BE2C (cell line): ENCODE results near the gene NEMP2.

Experiments
- DNase-seq: peaks from one replicate; pipeline ENCODE4 v3.0.0-alpha.2; 2020
- H3K27me3 ChIP-seq: fragments of 250-450 bp; sonication (Bioruptor Pico); 2 replicates; pipeline ENCODE4 v1.5.1; 2020; ENCODE audit warnings: mild to moderate bottlenecking
- H3K36me3 ChIP-seq: fragments of 250-450 bp; sonication (Bioruptor Pico); 2 replicates; pipeline ENCODE4 v1.5.1; 2020; ENCODE audit warnings: mild to moderate bottlenecking
- H3K4me1 ChIP-seq: fragments of 250-450 bp; sonication (Bioruptor Pico); 2 replicates; pipeline ENCODE4 v1.5.1; 2020
- H3K4me3 ChIP-seq: 2 replicates; pipeline ENCODE4 v1.5.1; 2011; ENCODE audit warnings: low read depth, low read length
- H3K9me3 ChIP-seq: fragments of 250-450 bp; sonication (Bioruptor Pico); 2 replicates; pipeline ENCODE4 v1.5.1; 2020
- CTCF ChIP-seq: IDR thresholded peaks from 2 replicates; pipeline ENCODE4 v1.5.1; 2012; ENCODE audit warnings: mild to moderate bottlenecking, low read depth, low read length

Gene NEMP2

GRCh38 chr2:190579058-190579410, 44.5 kb upstream of the NEMP2 start:
- H3K4me3 ChIP-seq, result no peak overlapping the region
- DNase-seq, result no peak
- no peak for TF ChIP-seq CTCF

GRCh38 chr2:190578158-190579057, 43.9 kb upstream of the NEMP2 start:
- no peaks in the 10 kb centered on the region for H3K27me3 ChIP-seq
- no peaks in the 10 kb centered on the region for H3K36me3 ChIP-seq
- H3K4me1 ChIP-seq, result peaks cover 5% of the 10 kb centered on the region
- DNase-seq, result no peak
- H3K9me3 ChIP-seq, result no peaks in the 10 kb centered on the region
- TF ChIP-seq CTCF, result no peak
- H3K4me3 ChIP-seq, result no peak overlapping the region

More at GRCh38 chr2:190579058-190579410, 44.5 kb upstream of the NEMP2 start:
- H3K9me3 ChIP-seq, result no peaks in the 10 kb centered on the region
- no peaks in the 10 kb centered on the region for H3K27me3 ChIP-seq
- H3K4me1 ChIP-seq, result peaks cover 7% of the 10 kb centered on the region
- H3K36me3 ChIP-seq, result no peaks in the 10 kb centered on the region

GRCh38 chr2:190576573-190576972, 42.1 kb upstream of the NEMP2 start:
- Histone ChIP-seq H3K27me3 (no peaks in the 10 kb centered on the region), H3K4me3 (no peak overlapping the region), H3K36me3 (no peaks in the 10 kb centered on the region), H3K9me3 (no peaks in the 10 kb centered on the region), H3K4me1 (peaks cover 5% of the 10 kb centered on the region)
- no peak for DNase-seq
- TF ChIP-seq CTCF, result no peak

- no peak for DNase-seq
- TF ChIP-seq CTCF, result no peak
- no peaks in the 10 kb centered on the region for H3K9me3 ChIP-seq
- peaks cover 5% of the 10 kb centered on the region for H3K4me1 ChIP-seq
- H3K4me3 ChIP-seq, result no peak overlapping the region
- no peaks in the 10 kb centered on the region for H3K36me3 ChIP-seq
- no peaks in the 10 kb centered on the region for H3K27me3 ChIP-seq
Measured at GRCh38 chr2:190575263-190575662, 40.7 kb upstream of the NEMP2 start.

- no peak for DNase-seq
- H3K9me3 ChIP-seq, result no peaks in the 10 kb centered on the region
- H3K36me3 ChIP-seq, result no peaks in the 10 kb centered on the region
- H3K4me3 ChIP-seq, result no peak overlapping the region
- H3K27me3 ChIP-seq, result no peaks in the 10 kb centered on the region
- H3K4me1 ChIP-seq, result peaks cover 5% of the 10 kb centered on the region
- TF ChIP-seq CTCF, result no peak
Measured at GRCh38 chr2:190574169-190574568, 39.6 kb upstream of the NEMP2 start.

GRCh38 chr2:190572246-190572645, 37.7 kb upstream of the NEMP2 start:
- Histone ChIP-seq H3K36me3 (no peaks in the 10 kb centered on the region), H3K4me3 (no peak overlapping the region), H3K27me3 (no peaks in the 10 kb centered on the region), H3K9me3 (peaks cover 8% of the 10 kb centered on the region), H3K4me1 (no peaks in the 10 kb centered on the region; the same call in 1 of the 2 replicates)
- DNase-seq, result no peak
- no peak for TF ChIP-seq CTCF
